Large intestine (tissue), 3 donors: Measurements from ENCODE around the gene LMLN. TPM values are rescaled to one million over a fixed set of nuclear protein-coding genes. Genes with fewer than 3 reads are reported as not detected.

Experiments
- DNase-seq, 2 donors: peaks; one replicate each; pipeline versions ENCODE4 v3.0.0 to v3.0.0-alpha.2; 2013
- H3K27ac ChIP-seq: one replicate; pipeline ENCODE4 v1.5.1; 2013; ENCODE audit warnings: low read length
- H3K27me3 ChIP-seq: 2 replicates; pipeline ENCODE4 v1.6.1; 2013; ENCODE audit warnings: low read length; ENCODE audit not compliant: control insufficient read depth, insufficient read depth
- H3K36me3 ChIP-seq: 2 replicates; pipeline ENCODE4 v1.6.1; 2013; ENCODE audit warnings: low read length; ENCODE audit not compliant: control insufficient read depth, insufficient read depth
- H3K4me1 ChIP-seq: one replicate; pipeline ENCODE4 v1.6.1; 2013; ENCODE audit warnings: low read length; ENCODE audit not compliant: control insufficient read depth, insufficient read depth
- H3K4me3 ChIP-seq: one replicate; pipeline ENCODE4 v1.5.1; 2013; ENCODE audit warnings: low read length
- H3K9me3 ChIP-seq: one replicate; pipeline ENCODE4 v1.6.1; 2013; ENCODE audit warnings: mild to moderate bottlenecking, low read depth, low read length, moderate library complexity; ENCODE audit not compliant: control insufficient read depth
- WGBS: methylation state at CpG from one replicate; pipeline ENCODE4 v1.1.5; 2013; ENCODE audit warnings: low lambda C conversion rate; ENCODE audit not compliant: insufficient coverage; 5-methylcytosine and 5-hydroxymethylcytosine counted together
- polyA plus RNA-seq: library from polyadenylated mRNA; unstranded; fragments of 120-200 nt; gene quantifications from one replicate; pipeline ENCODE4 v1.2.1, GENCODE V29; 2013

Gene LMLN
- polyA plus RNA-seq, 1 donor, result 4.9 TPM

GRCh38 chr3:198025644-198026043 is 65.6 kb downstream of the LMLN start:
- DNase-seq, result no peak
- 90% methylated on average over 2 of the region's 8 CpGs for WGBS
- no peaks in the 10 kb centered on the region for H3K9me3 ChIP-seq
- no peak overlapping the region for H3K27ac ChIP-seq
- no peak overlapping the region for H3K4me3 ChIP-seq
- no peaks in the 10 kb centered on the region for H3K4me1 ChIP-seq
- peaks cover 10% of the 10 kb centered on the region for H3K36me3 ChIP-seq
- no peaks in the 10 kb centered on the region for H3K27me3 ChIP-seq

DNA sequence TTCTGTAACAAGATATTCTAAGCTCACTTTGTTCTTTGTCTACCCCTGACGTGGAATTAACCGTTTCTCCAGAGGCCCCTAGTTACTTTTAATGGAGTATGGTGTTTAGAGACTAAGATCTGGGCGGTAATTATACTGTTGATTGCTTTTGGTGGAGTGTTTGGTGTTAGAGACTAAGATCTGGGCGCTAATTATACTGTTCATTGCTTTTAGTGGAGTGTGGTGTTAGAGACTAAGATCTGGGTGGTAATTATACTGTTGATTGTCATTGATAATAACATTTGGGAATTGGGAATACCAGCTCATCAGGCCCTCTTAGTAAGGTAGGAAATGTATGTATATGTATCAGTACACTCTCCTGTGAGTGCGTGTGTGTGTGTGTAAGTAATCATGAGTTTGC is 66.6 kb downstream of the LMLN start:
- H3K4me1 ChIP-seq, result no peaks in the 10 kb centered on the region
- no peaks in the 10 kb centered on the region for H3K27me3 ChIP-seq
- H3K36me3 ChIP-seq, result peaks cover 8% of the 10 kb centered on the region
- no peak overlapping the region for H3K4me3 ChIP-seq
- H3K9me3 ChIP-seq, result no peaks in the 10 kb centered on the region
- 80% methylated on average over 1 of the region's 5 CpGs for WGBS
- no peak for DNase-seq
- no peak overlapping the region for H3K27ac ChIP-seq

DNA sequence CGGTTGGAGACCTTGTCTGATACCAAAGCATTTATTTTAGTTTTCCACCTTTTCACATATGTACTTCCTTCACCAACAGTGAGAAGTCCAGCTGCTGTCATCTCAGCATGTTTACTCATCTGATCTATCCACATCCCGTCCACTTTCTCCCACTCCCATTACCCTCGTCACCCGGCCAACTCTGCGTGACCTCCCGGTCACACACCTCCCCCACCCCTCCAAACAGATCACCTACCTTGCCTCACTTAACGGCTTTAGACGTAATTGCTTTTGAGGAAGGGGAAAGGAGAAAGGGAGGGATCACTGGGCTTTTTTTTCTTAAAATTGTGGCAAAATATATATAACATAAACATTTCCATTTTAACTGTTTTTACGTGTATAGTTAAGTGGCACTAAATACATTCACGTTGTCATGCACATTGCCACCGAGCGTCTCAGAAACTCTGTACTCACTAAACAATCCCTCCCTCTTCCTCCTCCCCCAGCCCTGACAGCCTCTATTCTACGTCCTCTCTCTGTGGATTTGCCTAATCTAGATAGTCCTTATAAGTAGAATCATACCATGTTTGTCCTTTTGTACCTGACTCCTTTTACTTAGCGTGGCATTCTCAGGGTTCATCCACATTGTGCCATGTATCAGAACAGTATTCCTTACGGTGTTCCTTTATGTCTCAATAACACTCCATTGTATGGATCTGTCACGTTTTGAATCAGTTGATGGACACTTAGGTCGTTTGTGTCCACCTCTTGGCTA is 67.2 kb downstream of the LMLN start:
- 93% methylated on average over 7 of the region's 17 CpGs for WGBS
- Histone ChIP-seq H3K27ac (no peak overlapping the region), H3K9me3 (no peaks in the 10 kb centered on the region), H3K36me3 (peaks cover 5% of the 10 kb centered on the region), H3K27me3 (no peaks in the 10 kb centered on the region), H3K4me1 (no peaks in the 10 kb centered on the region), H3K4me3 (no peak overlapping the region)
- no peak for DNase-seq

DNA sequence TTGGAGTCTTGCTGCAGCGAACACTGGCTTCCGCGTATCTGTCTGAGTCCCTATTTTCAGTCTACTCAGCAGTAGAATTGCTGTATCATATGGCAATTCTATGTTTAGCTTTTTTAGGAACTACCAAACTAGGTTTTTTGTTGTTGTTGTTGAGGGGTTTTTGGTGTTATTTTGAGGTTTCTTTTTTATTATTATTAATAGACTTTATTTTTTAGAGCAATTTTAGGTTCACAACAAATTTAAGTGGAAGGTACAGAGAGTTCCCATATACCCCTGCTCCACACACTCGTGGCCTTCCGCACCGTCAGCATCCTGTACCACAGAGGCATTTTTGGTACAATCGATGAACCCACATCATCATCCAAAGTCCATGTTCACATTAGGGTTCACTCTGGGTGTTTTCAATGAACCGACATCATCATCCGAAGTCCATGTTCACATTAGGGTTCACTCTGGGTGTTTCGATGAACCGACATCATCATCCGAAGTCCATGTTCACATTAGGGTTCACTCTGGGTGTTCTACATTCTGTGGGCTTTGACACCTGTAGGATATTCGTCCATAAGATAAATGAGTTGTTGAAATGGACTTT is 67.9 kb downstream of the LMLN start:
- no peaks in the 10 kb centered on the region for H3K27me3 ChIP-seq
- no peaks in the 10 kb centered on the region for H3K9me3 ChIP-seq
- H3K36me3 ChIP-seq, result no peaks in the 10 kb centered on the region
- H3K4me3 ChIP-seq, result no peak overlapping the region
- no peaks in the 10 kb centered on the region for H3K4me1 ChIP-seq
- no peak overlapping the region for H3K27ac ChIP-seq
- WGBS, result 80% methylated on average over 4 of the region's 13 CpGs
- DNase-seq, result no peak

GRCh38 chr3:198028718-198029117 is 68.7 kb downstream of the LMLN start:
- no peak for DNase-seq
- Histone ChIP-seq H3K27me3 (no peaks in the 10 kb centered on the region), H3K27ac (no peak overlapping the region), H3K36me3 (no peaks in the 10 kb centered on the region), H3K9me3 (no peaks in the 10 kb centered on the region), H3K4me3 (no peak overlapping the region), H3K4me1 (no peaks in the 10 kb centered on the region)
- WGBS, result 73% methylated on average over 4 of the region's 6 CpGs

- H3K36me3 ChIP-seq, result no peaks in the 10 kb centered on the region
- 81% methylated on average over 8 of the region's 8 CpGs for WGBS
- DNase-seq, result no peak
- H3K27me3 ChIP-seq, result no peaks in the 10 kb centered on the region
- no peaks in the 10 kb centered on the region for H3K9me3 ChIP-seq
- H3K4me3 ChIP-seq, result no peak overlapping the region
- no peaks in the 10 kb centered on the region for H3K4me1 ChIP-seq
- no peak overlapping the region for H3K27ac ChIP-seq
Observed at GRCh38 chr3:198030125-198030524, 70.1 kb downstream of the LMLN start.

- H3K4me1 ChIP-seq, result no peaks in the 10 kb centered on the region
- no peak for DNase-seq
- no peaks in the 10 kb centered on the region for H3K36me3 ChIP-seq
- no peak overlapping the region for H3K27ac ChIP-seq
- no peaks in the 10 kb centered on the region for H3K27me3 ChIP-seq
- H3K4me3 ChIP-seq, result no peak overlapping the region
- H3K9me3 ChIP-seq, result no peaks in the 10 kb centered on the region
- WGBS, result no CpG with 5 or more reads among the region's 13 CpGs
Observed at GRCh38 chr3:198030726-198031125, 70.7 kb downstream of the LMLN start.

DNA sequence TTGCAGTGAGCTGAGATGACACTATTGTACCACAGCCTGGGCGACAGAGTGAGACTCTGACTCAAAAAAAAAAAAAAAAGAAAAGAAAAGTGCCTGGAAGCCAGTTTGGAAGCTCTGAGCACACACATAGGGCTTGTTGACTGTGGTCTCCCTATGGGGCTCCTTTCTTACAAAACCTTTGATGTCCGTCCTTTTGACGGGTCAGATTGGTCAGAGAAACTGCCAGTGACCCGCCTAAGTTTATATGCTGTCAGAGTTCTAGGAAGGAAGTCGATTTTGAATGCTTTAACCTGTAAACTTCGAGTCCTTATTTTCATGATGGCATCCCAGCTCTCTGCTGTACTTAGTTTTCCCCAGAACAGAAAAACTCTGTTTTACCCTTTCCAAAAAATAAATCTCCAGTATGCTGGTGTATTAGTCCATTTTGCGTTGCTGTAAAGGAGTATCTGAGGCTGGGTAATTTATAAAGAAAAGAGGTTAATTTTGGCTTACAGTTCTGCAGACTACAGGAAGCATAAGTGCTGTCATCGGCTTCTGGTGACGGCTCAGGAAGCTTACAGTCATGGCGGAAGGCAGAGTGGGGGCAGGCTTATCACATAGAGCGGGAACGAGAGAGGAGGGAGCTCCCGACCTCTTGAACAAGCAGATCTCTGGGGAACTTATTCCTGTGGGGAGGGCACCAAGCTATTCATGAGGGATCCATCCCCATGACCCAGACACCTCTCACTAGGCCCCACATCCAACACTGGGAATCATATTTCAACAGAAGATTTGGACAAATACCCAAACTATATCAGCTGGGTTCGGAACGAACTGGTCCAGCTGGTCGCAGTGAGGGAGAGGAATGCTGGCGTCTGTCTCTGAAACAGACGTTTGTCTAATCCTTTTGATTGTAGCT is 72.3 kb downstream of the LMLN start:
- Histone ChIP-seq H3K4me3 (no peak overlapping the region), H3K27ac (no peak overlapping the region), H3K4me1 (no peaks in the 10 kb centered on the region), H3K9me3 (no peaks in the 10 kb centered on the region), H3K27me3 (no peaks in the 10 kb centered on the region), H3K36me3 (no peaks in the 10 kb centered on the region)
- 92% methylated on average over 2 of the region's 18 CpGs for WGBS
- DNase-seq, result no peak

DNA sequence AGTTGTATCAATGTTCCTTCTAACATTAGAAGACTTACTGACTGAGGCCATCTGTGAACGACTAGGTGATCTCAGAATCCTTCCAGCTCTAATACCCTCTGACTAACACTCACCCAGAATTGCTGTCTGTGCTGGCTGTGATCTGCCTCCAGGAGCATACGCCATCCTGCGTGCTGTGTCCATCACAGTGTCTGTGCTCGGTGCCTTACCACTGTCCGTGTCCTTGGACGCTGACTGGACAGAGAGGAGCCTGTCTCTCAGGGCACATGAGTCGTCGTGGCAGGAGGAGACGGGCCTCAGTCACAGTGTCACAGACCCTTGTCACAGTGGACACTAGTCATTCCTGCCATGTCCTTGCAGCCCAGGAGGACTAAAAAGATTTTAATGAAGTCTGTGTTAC is 83.1 kb downstream of the LMLN start:
- no peak overlapping the region for H3K4me3 ChIP-seq
- 100% methylated on average over 1 of the region's 9 CpGs for WGBS
- peaks cover 2% of the 10 kb centered on the region for H3K36me3 ChIP-seq
- H3K27ac ChIP-seq, result no peak overlapping the region
- DNase-seq, result no peak
- H3K9me3 ChIP-seq, result no peaks in the 10 kb centered on the region
- H3K4me1 ChIP-seq, result no peaks in the 10 kb centered on the region
- no peaks in the 10 kb centered on the region for H3K27me3 ChIP-seq

DNA sequence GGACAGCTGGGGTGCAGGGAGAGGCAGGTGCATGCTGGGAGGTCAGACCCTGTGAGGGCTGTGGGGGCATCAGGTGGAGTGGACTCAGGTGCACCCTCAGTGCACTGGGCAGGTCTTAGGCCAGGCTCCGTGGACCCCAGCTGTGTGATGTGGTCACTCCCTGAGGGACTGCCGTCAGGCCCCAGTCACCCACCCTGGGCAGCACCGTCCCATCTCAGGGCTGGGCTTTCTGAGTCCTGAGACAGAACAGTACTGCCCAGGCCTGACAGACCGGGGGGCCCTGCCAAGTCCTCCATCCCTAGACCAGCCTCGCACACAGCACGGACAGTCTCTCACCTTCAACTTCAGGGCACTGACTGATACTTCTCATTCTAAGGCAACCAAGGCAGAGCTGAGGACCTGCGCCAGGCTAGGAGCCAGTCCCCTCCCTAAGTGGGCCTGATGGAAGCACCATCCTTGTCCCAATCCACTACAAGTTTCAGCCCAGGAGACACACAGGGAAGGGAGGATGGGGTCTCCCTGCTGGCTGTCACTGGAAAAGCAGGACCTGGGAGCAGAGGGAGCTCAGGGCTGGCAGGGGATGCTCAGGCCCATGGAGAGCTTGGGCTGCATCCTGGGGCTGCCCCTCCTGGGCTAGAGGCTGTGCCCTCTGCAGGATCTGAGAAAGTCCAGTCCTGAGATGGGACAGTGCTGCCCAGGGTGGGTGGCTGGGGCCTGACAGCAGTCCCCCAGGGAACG is 86.3 kb downstream of the LMLN start:
- H3K36me3 ChIP-seq, result peaks cover 2% of the 10 kb centered on the region
- no peak for DNase-seq
- H3K27me3 ChIP-seq, result no peaks in the 10 kb centered on the region
- H3K4me3 ChIP-seq, result no peak overlapping the region
- WGBS, result no CpG with 5 or more reads among the region's 8 CpGs
- H3K27ac ChIP-seq, result no peak overlapping the region
- H3K4me1 ChIP-seq, result no peaks in the 10 kb centered on the region
- H3K9me3 ChIP-seq, result peaks cover 3% of the 10 kb centered on the region
